ENCODE measurements around the gene SLC10A4.
"Not testable (repeated sequence)": the region's sequence is repeated elsewhere in the genome, so short reads cannot be mapped to it uniquely, and the experiment has no call there.

SLC10A4 gene, protein sequence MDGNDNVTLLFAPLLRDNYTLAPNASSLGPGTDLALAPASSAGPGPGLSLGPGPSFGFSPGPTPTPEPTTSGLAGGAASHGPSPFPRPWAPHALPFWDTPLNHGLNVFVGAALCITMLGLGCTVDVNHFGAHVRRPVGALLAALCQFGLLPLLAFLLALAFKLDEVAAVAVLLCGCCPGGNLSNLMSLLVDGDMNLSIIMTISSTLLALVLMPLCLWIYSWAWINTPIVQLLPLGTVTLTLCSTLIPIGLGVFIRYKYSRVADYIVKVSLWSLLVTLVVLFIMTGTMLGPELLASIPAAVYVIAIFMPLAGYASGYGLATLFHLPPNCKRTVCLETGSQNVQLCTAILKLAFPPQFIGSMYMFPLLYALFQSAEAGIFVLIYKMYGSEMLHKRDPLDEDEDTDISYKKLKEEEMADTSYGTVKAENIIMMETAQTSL

DNA sequence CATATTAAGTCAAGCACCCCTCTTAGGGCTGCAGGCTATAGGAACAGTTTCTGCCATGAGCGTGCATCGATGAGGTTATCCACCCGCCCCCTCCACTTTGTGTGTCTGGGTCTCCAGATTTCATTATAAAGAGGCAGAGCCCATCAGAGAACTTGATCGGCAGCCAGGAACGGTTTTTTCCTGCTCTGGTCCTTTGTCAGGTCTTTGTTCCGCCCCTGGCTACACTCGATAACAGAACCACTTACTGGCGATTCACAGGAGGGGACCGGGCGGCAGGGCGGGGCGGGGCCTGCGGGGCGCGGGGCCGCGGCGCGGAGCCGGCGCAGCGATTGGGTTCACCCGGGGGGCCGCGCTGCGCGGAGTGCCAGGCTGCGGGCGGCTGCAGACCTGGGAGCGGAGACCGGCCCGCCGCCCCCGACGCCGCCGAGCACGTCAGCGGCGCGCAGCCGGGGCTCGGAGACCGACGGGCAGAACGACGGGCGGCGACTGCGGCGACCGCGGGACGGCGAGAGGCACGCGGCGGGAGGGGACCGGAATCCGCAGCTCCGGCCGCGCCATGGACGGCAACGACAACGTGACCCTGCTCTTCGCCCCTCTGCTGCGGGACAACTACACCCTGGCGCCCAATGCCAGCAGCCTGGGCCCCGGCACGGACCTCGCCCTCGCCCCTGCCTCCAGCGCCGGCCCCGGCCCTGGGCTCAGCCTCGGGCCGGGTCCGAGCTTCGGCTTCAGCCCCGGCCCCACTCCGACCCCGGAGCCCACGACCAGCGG lies at the start of gene SLC10A4:
Gene SLC10A4, plus strand, starts transcription at position 338 of the 771 bp plus-strand sequence. Its CDS starts 219 bp downstream, at position 557.
- no peak for DNase-seq (ENCODE audit: low spot score)

DNA sequence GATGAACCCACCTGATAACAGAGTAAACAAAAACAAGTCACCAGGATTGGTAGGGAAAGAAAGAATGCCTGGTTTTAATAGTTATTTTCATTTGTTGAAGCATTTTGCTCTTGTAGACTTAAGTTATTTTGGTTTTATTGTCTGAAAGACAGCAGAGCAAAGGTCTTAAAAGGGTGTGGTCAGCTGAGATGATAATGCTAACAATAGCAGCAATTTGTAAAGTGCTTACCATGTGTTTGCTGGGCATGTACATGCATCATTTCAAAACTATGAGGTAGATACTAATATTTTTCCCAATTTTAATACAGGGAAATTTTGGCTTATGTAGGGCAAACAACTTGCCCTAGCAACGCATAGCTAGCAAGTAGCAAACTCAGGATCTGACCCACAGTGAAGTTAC lies 46.8 kb upstream of the SLC10A4 start:
- no peak for DNase-seq (ENCODE audit: low spot score)

DNA sequence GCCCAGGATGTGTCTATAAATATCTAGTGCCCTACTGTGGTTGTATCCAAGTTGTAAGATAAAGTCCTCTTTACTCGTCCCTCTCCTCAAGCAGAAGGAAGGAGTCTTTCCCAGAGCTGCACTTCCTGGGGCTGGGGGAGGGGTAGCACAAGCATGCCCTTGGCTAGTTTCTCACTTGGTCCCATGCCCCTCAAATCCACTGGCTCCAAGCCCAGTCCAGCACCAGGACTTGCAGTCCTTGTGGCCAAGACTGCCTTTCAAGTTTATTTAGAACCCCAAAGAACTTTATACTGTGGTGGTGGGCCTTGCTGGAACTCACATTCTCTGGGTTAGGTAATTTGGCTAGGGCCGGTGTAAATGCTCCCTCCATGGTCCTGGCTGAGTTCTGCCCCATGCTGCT lies 43.2 kb upstream of the SLC10A4 start:
- no peak for DNase-seq (ENCODE audit: low spot score)

DNA sequence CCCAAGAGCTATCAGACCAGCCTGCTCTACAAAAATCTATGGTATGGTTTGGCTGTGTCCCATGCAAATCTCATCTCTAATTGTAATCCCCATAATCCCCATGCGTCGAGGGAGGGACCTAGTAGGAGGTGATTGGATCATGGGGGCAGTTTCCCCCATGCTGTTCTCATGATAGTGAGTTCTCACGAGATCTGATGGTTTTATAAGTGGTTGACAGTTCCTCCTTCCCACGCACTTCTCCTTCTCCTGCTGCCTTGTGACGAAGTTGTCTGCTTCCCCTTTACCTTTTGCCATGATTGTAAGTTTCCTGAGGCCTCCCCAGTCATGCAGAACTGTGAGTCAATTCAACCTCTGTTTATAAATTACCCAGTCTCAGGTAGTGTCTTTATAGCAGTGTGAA lies 42.2 kb upstream of the SLC10A4 start:
- not testable (repeated sequence) for DNase-seq (ENCODE audit: low spot score)

DNA sequence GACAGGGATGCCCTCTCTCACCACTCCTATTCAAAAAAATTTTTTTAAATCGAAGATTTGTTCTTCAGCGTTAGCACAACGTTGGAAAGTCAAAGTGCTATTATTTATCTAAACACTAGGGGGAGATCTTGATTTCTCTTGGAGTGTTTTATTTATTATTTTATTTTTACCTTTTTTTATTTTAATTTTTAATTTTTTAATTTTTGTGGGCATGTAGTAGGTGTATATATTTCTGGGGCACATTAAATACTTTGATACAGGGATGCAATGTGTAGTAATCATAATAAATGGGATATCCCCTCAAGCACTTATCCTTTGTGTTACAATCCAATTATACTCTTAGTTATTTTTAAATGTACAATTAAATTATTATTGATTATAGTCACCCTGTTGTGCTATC lies 37.4 kb upstream of the SLC10A4 start:
- DNase-seq (ENCODE audit: low spot score): peak; percentile 12

DNA sequence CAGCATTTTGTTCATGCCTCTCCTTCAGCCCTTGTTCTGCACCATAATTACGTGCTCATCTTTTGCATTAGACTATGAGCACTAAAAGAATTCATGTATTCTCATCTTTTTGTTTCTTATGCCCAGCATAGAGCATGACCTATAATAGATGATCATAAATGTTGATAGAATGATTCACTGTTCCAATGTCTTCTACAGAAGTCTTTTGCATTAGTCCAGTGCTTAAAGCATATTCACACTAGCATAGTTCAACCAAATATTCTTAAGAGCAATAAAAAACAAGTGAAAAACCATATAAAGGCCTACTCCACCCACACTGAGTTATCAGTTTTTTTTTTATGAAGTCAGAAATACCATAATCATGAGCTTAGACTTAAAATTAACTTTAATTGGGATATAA lies 36.5 kb upstream of the SLC10A4 start:
- no peak for DNase-seq (ENCODE audit: low spot score)

DNA sequence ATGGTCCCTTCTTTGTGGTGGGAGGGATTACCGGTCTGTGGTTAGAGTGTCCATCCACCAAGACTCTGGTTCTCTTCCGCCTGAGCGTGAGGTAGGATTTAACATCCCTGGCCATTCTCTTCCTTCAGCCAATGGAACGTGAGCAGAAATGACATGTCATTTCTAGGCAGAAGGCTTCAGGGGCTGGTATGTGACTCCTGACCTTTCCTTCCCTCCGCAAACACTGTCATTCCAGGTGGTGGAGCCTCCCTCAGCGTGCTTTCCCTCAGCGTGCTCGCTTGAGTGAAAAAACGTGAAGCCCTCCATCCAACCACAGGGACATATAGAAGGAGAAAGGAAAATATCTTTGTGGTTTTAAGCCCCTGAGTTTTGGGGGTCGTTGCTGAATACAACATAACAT lies 34.0 kb upstream of the SLC10A4 start:
- no peak for DNase-seq (ENCODE audit: low spot score)

DNA sequence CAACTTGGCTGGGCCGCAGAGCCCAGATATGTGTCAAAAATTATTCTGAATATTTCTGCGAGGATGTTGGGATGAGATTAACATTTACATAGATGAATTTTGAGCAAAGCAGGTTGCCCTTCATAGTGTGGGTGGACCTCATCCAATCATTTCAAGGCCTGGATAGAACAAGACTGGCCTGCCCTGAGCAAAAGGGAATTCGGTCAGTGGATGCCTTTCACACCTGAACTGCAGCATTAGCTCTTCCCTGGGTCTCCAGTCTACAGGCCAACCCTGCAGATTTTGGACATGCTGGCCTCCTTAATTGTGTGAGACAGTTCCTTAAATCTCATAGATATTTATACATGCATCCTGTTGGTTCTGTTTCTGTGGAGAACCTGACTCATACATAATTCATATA lies 32.4 kb upstream of the SLC10A4 start:
- DNase-seq (ENCODE audit: low spot score): no peak

DNA sequence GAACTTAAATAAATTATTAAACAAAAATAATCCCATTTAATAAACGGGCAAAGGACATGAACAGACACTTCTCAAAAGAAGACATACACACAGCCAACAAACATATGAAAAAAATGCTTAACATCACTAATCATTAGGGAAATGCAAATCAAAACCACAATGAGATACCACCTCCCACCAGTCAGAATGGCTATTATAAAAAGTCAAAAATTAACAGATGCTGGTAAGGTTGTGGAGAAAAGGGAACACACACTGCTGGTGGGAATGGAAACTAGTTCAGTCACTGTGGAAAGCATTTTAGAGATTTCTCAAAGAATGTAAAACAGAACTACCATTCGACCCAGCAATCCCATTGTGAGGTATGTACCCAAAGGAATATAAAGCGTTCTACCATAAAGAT lies 31.5 kb upstream of the SLC10A4 start:
- not testable (repeated sequence) for DNase-seq (ENCODE audit: low spot score)

DNA sequence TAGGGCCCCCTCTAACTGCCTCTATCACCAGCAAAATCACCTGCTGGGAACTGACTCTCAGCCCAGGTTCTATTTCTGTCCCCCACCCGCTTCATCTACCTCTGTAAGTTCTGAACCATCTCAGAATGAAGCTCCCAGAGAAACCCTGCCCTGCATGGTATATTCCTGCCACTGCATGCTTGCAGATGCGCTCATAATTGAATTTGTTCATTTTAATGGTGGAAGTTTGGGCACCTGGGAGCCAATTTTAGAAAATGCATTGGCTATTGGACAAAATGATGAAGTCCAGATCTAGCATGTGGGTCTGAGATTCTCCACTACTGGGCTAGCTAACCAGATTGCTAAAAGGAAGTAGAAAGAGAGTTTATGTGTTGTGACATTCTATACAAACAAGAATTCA lies 28.6 kb upstream of the SLC10A4 start:
- no peak for DNase-seq (ENCODE audit: low spot score)

DNA sequence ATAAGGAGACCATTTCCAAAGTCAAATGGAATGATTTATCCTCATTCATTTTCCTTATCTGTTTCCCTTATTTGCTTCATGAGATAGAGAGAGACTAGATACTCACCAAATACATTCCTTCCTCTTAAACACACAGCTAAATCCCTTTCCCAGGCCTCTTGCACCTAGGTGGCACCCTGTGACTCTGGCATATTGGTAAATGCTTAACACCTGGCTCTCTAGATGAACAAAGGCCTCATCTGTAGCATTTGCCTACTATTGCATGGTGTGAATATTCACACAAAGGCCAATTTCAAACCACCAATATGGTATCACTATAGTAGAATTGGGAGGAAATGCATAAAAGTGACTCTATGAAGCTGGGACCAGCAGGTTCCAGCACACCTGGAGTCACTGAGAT lies 22.1 kb upstream of the SLC10A4 start:
- DNase-seq (ENCODE audit: low spot score): no peak

DNA sequence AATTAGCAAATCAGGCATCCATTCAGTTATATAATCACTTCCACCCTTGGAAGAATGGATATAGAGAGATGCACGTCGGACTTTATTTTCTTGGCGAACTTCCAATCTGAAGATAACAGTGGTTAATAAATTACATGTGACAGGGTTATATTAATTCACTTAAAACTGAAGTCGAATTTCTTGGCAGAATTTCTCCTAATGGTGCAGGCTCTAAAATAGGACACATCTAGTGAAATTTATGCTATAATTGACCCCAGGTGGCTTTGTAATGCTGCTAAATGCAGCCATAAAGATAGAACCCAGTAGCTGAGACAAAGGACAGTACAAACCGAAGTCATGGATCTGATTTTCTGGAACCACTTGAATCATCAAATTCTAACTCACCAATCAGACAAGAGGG lies 20.8 kb upstream of the SLC10A4 start:
- DNase-seq (ENCODE audit: low spot score): no peak

DNA sequence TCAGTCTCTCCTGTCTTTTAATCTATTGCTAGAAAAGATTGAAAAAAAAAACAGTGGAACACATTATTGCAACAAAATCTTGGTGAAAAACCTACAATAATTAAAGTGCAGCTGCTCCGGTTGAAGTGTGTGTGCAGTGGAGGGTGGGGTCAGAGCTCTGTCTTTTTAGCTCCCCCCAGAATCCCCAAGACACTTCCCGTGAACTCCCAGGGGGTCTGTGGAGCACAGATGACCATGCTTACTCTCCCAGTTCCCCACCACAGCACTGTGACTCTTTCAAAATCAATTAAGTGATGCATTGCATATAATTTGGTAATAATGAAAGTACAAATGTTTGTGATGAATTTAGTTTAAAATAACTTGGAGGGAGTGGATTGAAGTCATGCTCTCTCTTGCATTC lies 15.7 kb upstream of the SLC10A4 start:
- no peak for DNase-seq (ENCODE audit: low spot score)

DNA sequence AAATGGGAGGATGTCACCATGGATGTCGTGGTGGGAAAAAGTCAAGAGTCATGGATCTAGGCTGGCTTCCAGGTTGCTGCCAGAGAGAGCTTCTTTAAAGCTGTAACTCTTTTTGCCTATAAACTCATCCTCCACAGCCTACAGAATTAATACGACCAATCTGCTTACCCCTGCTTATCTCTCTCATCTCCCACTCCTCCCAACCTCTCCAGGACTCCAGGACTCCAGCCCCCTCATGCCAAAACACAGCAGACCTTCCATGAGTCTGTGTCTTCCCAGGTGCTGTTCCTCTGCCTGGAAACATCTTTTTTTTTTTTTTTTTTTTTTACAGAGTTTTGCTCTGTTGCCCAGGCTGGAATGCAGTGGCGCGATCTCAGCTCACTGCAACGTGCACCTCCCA lies 15.3 kb upstream of the SLC10A4 start:
- DNase-seq (ENCODE audit: low spot score): no peak

DNA sequence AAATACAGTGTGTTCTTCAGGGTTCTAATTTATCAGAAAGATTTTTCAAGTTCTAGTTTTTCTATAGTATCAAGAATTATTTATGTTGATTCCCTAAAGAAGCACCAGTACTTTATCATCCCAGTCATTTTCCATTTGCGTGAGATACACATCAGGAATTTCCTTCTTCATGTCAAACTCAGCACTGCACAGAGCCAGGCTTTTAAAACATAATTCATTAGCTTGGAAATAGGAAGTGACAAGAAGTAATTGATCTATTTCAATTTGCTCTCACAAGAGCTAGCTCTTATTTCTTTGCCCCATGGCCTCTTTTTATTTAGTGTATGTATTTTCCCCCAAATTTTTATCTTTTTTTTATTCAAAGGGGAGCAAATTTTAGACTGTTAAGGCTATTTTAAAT lies 13.0 kb upstream of the SLC10A4 start:
- DNase-seq (ENCODE audit: low spot score): no peak

DNA sequence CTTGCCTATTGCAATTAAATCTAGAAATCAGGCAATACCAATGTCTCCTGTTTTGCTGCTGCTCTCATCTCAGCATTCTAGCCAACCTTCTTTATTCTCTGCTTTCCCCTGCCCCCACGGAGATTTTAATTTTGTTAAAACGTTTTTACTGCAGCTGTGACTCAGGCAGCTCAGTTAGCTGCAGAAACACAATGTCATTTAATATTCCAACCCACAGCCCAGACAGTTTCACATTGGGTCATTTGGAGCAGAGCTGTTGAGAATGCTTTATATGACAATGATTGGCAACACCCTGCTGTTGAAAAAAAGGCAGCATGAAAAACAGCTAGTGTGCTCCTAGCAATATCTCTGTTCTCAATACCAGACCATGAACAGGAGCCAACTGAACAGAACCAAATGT lies 12.6 kb upstream of the SLC10A4 start:
- DNase-seq (ENCODE audit: low spot score): no peak

DNA sequence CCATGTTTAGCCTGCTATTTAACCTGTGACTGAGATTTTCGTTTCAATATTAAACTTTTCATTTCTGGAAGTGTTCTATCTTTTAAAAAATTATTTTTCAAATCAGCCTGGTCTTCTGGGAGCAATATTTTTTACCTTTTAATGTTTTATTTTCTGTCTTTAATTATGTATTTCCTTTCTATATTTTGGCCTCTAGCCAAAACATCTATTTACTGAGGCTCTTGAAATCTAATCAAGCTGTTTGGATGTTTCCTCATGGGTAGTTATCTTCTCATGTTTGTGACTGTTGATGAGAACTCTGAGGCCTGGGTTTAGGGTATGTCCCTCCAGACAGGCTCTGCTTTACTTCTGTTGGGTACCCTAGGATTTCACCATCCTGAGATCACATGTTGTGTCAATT lies 10.3 kb upstream of the SLC10A4 start:
- no peak for DNase-seq (ENCODE audit: low spot score)

DNA sequence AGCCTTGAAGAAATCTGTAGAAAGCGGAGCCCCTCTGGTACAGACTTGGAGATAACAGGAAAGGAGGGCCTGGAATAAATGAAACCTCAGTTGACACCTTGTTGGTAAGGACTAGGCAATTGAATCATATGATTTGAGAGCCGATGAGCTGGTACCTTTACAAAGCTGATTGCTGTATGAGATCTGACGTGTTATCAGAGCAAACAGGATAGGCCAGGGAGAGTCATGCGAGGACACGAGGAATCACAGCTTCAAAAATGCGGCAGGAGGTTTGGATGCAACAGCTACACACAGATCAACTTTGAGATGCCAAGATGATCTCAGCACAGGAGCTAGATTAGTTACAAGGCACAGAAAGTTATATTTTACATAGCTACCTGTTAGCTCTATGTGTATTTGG lies 7.4 kb upstream of the SLC10A4 start:
- no peak for DNase-seq (ENCODE audit: low spot score)

DNA sequence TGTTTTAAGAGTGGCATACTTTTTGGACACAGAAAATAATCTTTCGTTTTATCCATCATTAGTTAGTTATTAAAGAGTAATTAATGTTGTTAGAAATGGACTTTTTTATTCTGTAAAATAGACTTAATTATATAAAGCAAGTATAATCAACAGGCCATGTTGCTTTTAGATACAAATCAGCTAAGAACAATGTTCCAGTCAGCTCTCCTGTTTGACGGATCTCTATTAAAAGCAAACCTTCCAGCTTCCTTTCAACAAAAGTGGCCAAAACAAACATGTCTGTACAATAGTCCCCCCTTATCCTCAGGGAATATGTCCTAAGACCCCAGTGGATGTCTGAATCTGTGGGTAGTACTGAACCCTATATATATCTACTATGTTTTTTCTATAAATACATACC lies 4.9 kb upstream of the SLC10A4 start:
- DNase-seq (ENCODE audit: low spot score): no peak

DNA sequence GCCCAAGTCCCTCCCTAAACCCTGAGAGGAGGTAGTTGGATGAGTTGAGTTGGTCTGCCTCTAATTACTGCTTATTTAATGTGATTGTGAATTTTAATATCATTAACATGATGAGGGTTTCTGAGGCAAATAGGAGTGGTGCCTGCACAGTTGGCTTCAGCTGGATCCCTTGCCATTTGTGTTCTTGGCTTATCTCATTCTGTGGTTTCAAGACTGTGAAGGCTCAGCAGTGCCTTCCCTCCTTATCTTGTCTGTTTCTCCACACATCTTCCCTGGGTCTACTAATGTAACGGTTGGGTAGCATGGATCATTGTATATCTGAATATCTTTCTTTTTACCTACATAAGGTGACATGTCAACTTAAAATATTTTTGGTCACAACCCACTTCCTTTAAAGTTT lies 1.6 kb upstream of the SLC10A4 start:
- no peak for DNase-seq (ENCODE audit: low spot score)

DNA sequence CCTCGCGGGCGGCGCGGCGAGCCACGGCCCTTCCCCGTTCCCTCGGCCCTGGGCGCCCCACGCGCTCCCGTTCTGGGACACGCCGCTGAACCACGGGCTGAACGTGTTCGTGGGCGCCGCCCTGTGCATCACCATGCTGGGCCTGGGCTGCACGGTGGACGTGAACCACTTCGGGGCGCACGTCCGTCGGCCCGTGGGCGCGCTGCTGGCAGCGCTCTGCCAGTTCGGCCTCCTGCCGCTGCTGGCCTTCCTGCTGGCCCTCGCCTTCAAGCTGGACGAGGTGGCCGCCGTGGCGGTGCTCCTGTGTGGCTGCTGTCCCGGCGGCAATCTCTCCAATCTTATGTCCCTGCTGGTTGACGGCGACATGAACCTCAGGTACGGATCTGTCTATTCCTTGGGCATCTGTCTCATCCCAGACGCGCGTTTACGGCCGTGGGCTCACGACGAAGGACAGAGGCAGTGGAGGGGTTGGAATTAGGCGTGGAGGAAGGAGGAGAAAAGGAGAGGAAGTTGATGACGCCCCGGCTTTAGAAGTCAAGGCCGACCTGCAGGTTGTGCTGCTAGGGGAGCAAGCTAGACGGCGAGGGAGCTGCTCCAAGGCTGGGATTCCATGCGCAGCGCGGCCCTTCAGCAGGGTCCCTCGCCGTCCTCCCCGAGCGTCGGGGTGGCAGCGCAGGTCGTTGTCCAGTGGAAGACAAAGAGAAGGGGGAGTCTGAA lies 792 bp downstream of the SLC10A4 start:
- DNase-seq (ENCODE audit: low spot score): no peak

DNA sequence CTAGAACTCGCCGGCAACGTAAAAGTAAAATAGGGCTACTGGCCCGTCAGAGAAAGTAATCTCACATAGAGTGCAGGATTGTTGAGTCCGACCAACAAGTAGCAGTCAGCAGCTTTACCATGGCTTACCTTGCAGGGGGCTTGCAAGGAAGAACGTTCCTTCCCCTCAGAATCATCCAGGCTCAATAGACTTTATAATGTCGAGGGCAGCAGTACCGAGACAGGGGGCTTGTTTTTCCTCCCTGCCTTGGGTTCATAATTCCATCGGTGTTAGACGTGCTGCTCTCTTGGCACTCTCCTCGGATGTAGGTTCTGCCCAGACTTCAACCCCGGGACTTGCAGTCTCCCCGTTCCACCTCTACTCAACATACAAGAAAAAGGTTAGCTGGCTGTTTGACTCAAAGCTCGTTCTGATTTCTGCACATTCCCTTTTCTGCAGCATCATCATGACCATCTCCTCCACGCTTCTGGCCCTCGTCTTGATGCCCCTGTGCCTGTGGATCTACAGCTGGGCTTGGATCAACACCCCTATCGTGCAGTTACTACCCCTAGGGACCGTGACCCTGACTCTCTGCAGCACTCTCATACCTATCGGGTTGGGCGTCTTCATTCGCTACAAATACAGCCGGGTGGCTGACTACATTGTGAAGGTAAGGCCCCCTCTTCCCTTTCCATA lies 1.5 kb downstream of the SLC10A4 start:
- DNase-seq (ENCODE audit: low spot score): no peak
